Breast epithelium (tissue), 4 donors: ENCODE data around the gene SVEP1. TPM values are rescaled to one million over a fixed set of nuclear protein-coding genes. Genes with fewer than 3 reads are reported as not detected.
A peak's percentile ranks its signal among the peaks of the same experiment; 100 is the strongest.

Experiments
- DNase-seq, 2 donors: peaks; one replicate each; pipeline ENCODE4 v3.0.0-alpha.2; 2019; ENCODE audit warnings: low spot score in 2 of 2
- H3K27ac ChIP-seq, 2 donors: fragments of 200-600 bp; sonication (generic) in 1 of 2; one replicate each; pipeline ENCODE4 v1.5.1; 2016 to 2019; ENCODE audit warnings: mild to moderate bottlenecking in 1 of 2
- H3K27me3 ChIP-seq, 2 donors: fragments of 200-600 bp; sonication (generic) in 1 of 2; one replicate each; pipeline versions ENCODE4 v1.5.1 to v1.6.0; 2017 to 2019; ENCODE audit warnings: control low read depth in 1 of 2, mild to moderate bottlenecking in 1 of 2
- H3K36me3 ChIP-seq: fragments of 200-600 bp; one replicate; pipeline ENCODE4 v1.5.1; 2019
- H3K4me1 ChIP-seq, 2 donors: fragments of 200-600 bp; sonication (generic); one replicate each; pipeline ENCODE4 v1.5.1; 2016 to 2019; ENCODE audit warnings: control low read depth in 1 of 2
- H3K4me3 ChIP-seq, 3 donors: fragments of 200-600 bp; sonication (generic); 1 replicate in 2 of 3; 2 replicates in 1 of 3; pipeline ENCODE4 v1.5.1; 2016 to 2019; ENCODE audit warnings: mild to moderate bottlenecking in 3 of 3, moderate library complexity in 2 of 3
- H3K9me3 ChIP-seq, 2 donors: fragments of 200-600 bp; sonication (generic) in 1 of 2; one replicate each; pipeline ENCODE4 v1.5.1; 2016 to 2019; ENCODE audit warnings: control low read depth in 1 of 2
- POLR2A ChIP-seq: fragments of 450-650 bp; IDR thresholded peaks from one replicate; pipeline ENCODE4 v1.6.1; 2016; ENCODE audit warnings: antibody characterized with exemption, mild to moderate bottlenecking, moderate library complexity
- POLR2AphosphoS5 ChIP-seq, 3 donors: sonication (generic); formaldehyde crosslinking; IDR thresholded peaks; one replicate each; pipeline ENCODE4 v1.6.1; 2017; ENCODE audit warnings: antibody characterized with exemption in 3 of 3
- intact Hi-C: fragments of 100-400 bp; cut with DNase I; formaldehyde crosslinking; loops from one replicate; pipeline ENCODE4 v1.15.1; 2023; ENCODE audit warnings: low total_unique reads
- total RNA-seq, 3 donors: library from RNA; depleted of rRNA; stranded (reverse); fragments of >200 nt; gene quantifications; one replicate each; pipeline ENCODE4 v1.1.0, GENCODE V29; 2016
- TF ChIP-seq, protein P1 (sequence below), 3 donors: fragments of 450-650 bp; IDR thresholded peaks; one replicate each; pipeline ENCODE4 v1.5.1; 2016 to 2017; ENCODE audit warnings: antibody characterized with exemption in 3 of 3, mild to moderate bottlenecking in 3 of 3, moderate library complexity in 3 of 3

Gene SVEP1
- total RNA-seq, 3 donors from 2014 or later, result 54.6 to 158 (median 99.0) TPM

DNA sequence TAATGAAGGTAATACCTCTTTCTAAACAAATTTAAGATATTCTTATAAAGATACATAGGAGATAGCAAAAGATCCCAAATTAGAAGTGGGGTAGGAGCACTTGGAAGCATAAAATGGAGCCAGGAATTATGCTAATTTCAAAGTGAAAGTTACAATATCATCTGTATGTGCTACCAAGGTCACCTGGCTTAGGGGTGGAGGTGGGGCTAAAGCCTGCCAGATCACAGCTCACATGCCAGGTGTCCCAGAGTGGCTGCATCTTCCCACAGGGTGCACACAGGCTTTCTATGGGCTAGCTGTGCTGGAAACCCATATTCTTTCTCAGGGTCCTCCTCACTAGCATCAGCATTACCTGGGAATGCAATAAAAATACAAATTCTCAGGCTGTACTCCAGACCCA is 123.7 kb downstream of the SVEP1 start:
- no peaks in the 10 kb centered on the region for H3K27me3 ChIP-seq
- intact Hi-C loops, result no loop called here
- no peak overlapping the region for H3K4me3 ChIP-seq
- H3K4me1 ChIP-seq, result no peaks in the 10 kb centered on the region
- H3K9me3 ChIP-seq, result no peaks in the 10 kb centered on the region
- no peak for DNase-seq
- no peak overlapping the region for H3K27ac ChIP-seq
- TF ChIP-seq, protein P1, sequence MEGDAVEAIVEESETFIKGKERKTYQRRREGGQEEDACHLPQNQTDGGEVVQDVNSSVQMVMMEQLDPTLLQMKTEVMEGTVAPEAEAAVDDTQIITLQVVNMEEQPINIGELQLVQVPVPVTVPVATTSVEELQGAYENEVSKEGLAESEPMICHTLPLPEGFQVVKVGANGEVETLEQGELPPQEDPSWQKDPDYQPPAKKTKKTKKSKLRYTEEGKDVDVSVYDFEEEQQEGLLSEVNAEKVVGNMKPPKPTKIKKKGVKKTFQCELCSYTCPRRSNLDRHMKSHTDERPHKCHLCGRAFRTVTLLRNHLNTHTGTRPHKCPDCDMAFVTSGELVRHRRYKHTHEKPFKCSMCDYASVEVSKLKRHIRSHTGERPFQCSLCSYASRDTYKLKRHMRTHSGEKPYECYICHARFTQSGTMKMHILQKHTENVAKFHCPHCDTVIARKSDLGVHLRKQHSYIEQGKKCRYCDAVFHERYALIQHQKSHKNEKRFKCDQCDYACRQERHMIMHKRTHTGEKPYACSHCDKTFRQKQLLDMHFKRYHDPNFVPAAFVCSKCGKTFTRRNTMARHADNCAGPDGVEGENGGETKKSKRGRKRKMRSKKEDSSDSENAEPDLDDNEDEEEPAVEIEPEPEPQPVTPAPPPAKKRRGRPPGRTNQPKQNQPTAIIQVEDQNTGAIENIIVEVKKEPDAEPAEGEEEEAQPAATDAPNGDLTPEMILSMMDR (IDR thresholded peaks at IDR 0.05), result no peak
- TF ChIP-seq POLR2AphosphoS5 (IDR thresholded peaks at IDR 0.05) (no peak), POLR2A (no peak)
- no peaks in the 10 kb centered on the region for H3K36me3 ChIP-seq

DNA sequence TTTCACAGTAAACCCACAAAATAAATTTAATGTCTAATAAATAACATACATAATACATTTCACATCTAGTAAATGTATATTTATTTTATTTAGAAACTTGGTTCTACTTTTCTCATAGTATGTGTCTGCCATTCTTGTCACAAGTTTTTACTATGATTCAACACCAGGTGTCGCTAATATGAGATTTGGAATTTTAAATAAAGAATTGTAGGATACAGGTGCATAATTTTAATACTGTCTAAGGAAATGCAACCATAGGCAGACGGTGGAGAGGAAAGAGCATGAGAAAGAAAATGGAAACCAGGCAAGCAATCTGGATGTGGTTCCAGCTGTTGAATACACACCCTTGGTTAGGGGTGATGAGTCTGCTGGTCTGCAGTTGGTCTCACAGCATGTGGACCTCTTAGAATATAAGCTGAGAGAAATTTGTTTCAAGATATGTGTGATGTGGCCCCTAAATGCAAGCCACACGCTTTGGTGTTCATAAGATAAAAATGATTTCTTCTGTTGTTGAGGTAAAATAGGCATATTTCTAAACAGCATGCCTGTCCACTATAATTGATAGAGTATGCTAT is 127.2 kb downstream of the SVEP1 start:
- intact Hi-C loops, result no loop called here

DNA sequence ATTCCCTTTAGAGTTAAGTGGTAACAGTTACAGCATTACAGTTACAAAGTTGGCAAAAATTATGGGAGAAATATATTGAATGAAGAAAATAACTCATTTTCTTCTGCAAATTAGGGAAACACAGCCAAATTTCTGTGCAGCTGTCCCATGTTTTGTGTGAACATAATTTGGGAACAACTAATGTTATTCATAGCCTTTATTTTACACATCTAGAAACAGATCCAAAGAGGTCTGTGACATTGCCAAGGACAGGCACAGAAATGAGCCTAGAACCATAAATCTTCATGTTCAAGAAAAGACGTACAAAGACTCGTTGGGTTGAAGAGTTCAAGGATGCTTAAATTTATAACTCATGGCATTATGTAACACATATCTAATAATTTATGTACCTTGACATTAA is 127.8 kb downstream of the SVEP1 start:
- H3K9me3 ChIP-seq, result no peaks in the 10 kb centered on the region
- H3K27ac ChIP-seq, result no peak overlapping the region
- H3K4me3 ChIP-seq, result no peak overlapping the region
- H3K4me1 ChIP-seq, result no peaks in the 10 kb centered on the region
- TF ChIP-seq POLR2AphosphoS5 (IDR thresholded peaks at IDR 0.05) (no peak), POLR2A (no peak)
- TF ChIP-seq, protein P1 (IDR thresholded peaks at IDR 0.05), result no peak
- DNase-seq, result no peak
- no peaks in the 10 kb centered on the region for H3K36me3 ChIP-seq
- H3K27me3 ChIP-seq, result no peaks in the 10 kb centered on the region
- intact Hi-C loops, result no loop called here

More for the DNA sequence above, 127.2 kb downstream of the SVEP1 start:
- no peaks in the 10 kb centered on the region for H3K27me3 ChIP-seq
- no peak for TF ChIP-seq POLR2AphosphoS5 (IDR thresholded peaks at IDR 0.05)
- TF ChIP-seq, protein P1 (IDR thresholded peaks at IDR 0.05), result peak in 1 of 3 donors; percentile 41
- no peak for DNase-seq
- H3K9me3 ChIP-seq, result no peaks in the 10 kb centered on the region
- H3K36me3 ChIP-seq, result no peaks in the 10 kb centered on the region
- no peaks in the 10 kb centered on the region for H3K4me1 ChIP-seq
- H3K4me3 ChIP-seq, result no peak overlapping the region
- no peak overlapping the region for H3K27ac ChIP-seq

DNA sequence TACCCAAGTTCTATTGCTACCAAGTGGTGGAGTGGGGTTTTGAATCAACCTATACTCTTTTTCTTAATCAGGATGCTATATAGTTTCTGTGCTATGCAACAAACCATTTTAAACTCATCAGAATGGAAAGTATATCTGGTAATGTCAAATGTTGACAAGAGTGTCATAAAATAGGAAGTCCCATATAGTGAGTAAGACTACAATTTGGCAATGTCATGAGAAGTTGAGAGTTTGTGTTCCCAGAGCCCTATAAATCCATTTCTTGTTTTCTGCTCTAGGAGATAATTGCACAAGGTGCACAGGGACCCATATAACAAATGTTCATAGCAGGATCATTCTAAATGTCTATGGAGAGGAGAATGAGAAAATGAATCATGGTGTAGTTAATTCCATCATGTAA is 132.1 kb downstream of the SVEP1 start:
- DNase-seq, result no peak
- no peaks in the 10 kb centered on the region for H3K27me3 ChIP-seq
- no peak overlapping the region for H3K27ac ChIP-seq
- TF ChIP-seq, protein P1 (IDR thresholded peaks at IDR 0.05), result no peak
- no peak for TF ChIP-seq POLR2A
- no peak for TF ChIP-seq POLR2AphosphoS5 (IDR thresholded peaks at IDR 0.05)
- no peaks in the 10 kb centered on the region for H3K9me3 ChIP-seq
- H3K4me1 ChIP-seq, result no peaks in the 10 kb centered on the region
- H3K36me3 ChIP-seq, result no peaks in the 10 kb centered on the region
- intact Hi-C loops, result loop anchor here (5.0 kb wide), 1 partner anchor 55 kb away; no protein-coding TSS in a partner anchor
- H3K4me3 ChIP-seq, result no peak overlapping the region

DNA sequence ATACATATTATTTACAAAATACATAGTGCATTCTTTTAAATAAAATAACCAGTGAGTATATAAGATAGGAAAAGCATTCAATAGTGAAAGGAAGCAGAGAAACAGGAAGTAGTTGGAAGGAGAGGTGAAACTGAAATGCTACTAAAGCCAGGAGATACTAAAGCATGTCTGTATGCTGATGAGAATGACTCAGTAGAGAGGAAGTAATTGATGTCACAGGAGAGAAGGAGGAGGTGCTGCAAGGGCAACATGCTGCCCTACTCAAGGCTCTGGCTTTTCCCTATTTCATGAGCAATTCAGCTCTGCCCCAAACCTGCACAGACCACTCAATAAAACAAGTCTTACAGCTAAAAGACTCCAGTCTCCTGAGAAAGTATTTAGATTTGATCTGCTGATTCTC is 133.4 kb downstream of the SVEP1 start:
- Histone ChIP-seq H3K27me3 (no peaks in the 10 kb centered on the region), H3K36me3 (no peaks in the 10 kb centered on the region), H3K27ac (no peak overlapping the region), H3K9me3 (no peaks in the 10 kb centered on the region), H3K4me1 (no peaks in the 10 kb centered on the region), H3K4me3 (no peak overlapping the region)
- intact Hi-C loops, result loop anchor here (5.0 kb wide), 1 partner anchor 56 kb away; no protein-coding TSS in a partner anchor
- TF ChIP-seq POLR2A, result no peak
- TF ChIP-seq POLR2AphosphoS5 (IDR thresholded peaks at IDR 0.05), result no peak
- TF ChIP-seq, protein P1 (IDR thresholded peaks at IDR 0.05), result no peak
- DNase-seq, result no peak
